Retina (tissue), 1 donor: ENCODE results near the gene CRLF2.
"Not testable (repeated sequence)": the region's sequence is repeated elsewhere in the genome, so short reads cannot be mapped to it uniquely, and the experiment has no call there.

Experiments used
- DNase-seq: peaks from one replicate; pipeline ENCODE4 v3.0.0-alpha.2; 2016

Gene CRLF2

DNA sequence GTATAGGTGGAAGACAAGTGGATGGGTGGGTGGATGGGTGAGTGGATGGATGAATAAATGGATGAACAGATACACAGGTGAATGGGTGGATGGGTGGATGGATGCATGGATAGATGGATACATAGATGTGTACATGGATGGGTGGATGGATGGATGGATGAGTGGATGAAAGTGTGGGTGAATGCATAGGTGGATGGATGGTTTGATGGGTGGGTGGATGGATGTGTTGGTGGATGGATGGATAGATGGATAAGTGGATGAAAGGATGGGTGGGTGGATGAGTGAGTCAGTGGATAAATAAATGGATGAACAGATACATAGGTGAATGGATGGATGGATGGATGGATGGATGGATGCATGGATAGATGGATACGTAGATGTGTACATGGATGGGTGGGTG lies 1.6 kb downstream of the CRLF2 start:
- no peak for DNase-seq

DNA sequence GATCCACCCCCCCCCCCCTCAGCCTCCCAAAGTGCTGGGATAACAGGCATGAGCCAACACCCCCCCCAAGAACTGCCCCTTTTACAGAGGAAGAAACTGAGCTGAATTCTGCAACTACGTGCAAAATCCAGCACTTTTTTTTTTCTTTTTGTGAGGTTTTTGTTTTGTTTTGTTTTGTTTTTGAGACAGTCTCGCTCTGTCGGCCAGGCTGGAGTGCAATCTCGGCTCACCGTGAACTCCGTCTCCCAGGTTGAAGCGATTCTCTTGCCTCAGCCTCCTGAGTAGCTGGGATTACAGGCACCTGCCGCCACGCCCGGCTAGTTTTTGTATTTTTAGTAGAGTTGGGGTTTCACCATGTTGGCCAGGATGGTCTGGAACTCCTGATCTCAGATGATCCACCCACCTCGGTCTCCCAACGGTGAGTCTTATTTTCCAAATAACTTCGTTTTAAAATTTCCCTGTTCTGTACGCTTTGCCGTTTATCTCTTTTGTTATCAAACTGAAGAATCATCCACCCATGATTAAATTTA lies 4.9 kb downstream of the CRLF2 start:
- DNase-seq: no peak

GRCh38 chrX:1205681-1206611 lies 6.5 kb downstream of the CRLF2 start:
- peak; percentile 88 for DNase-seq

GRCh38 chrX:1202251-1202650 lies 10.2 kb downstream of the CRLF2 start:
- DNase-seq: no peak

GRCh38 chrX:1196436-1196835 lies 16.0 kb downstream of the CRLF2 start:
- no peak for DNase-seq

DNA sequence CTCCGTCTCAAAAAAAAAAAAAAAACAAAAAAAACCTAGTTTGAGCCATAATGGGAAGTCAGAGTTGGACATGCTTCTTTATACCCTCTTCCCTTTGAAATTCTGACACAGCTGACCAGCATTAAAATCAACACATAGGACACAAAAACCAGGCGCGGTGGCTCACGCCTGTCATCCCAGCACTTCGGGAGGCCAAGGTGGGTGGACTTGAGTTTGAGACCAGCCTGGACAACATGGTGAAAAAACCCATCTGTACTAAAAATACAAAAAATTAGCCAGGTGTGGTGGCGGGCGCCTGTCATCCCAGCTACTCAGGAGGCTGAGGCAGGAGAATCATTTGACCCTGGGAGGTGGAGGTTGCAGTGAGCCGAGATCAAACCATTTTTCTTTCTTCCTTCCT lies 20.3 kb downstream of the CRLF2 start:
- not testable (repeated sequence) for DNase-seq

- no peak for DNase-seq
Observed at GRCh38 chrX:1190596-1191145, 21.8 kb downstream of the CRLF2 start.

- DNase-seq: no peak
Observed at GRCh38 chrX:1185561-1185960, 26.9 kb downstream of the CRLF2 start.

DNA sequence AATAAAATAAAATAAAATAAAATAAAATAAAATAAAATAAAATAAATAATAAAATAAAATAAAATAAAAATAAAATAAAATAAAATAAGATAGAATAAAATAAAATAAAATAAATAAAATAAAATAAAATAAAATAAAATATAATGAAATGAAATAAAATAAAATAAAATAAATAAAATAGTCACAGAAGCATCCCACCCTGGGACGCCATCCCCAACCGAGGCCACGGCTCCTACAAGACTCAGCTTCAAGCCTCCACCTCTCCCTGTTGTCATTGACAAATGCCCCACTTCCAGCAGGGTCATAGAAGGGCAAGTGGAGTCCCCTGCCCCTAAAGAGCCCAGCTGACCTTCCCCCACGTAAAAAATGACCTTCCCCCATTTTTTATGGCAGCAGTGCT lies 30.2 kb downstream of the CRLF2 start:
- DNase-seq: no peak

- DNase-seq: not testable (repeated sequence)
Observed at GRCh38 chrX:1181661-1182060, 30.8 kb downstream of the CRLF2 start.

- DNase-seq: no peak
Observed at GRCh38 chrX:1181170-1181569, 31.3 kb downstream of the CRLF2 start.

GRCh38 chrX:1178580-1179057 lies 33.8 kb downstream of the CRLF2 start:
- peak; percentile 57 for DNase-seq

GRCh38 chrX:1176531-1177320 lies 35.7 kb downstream of the CRLF2 start:
- DNase-seq: peak; percentile 36

DNA sequence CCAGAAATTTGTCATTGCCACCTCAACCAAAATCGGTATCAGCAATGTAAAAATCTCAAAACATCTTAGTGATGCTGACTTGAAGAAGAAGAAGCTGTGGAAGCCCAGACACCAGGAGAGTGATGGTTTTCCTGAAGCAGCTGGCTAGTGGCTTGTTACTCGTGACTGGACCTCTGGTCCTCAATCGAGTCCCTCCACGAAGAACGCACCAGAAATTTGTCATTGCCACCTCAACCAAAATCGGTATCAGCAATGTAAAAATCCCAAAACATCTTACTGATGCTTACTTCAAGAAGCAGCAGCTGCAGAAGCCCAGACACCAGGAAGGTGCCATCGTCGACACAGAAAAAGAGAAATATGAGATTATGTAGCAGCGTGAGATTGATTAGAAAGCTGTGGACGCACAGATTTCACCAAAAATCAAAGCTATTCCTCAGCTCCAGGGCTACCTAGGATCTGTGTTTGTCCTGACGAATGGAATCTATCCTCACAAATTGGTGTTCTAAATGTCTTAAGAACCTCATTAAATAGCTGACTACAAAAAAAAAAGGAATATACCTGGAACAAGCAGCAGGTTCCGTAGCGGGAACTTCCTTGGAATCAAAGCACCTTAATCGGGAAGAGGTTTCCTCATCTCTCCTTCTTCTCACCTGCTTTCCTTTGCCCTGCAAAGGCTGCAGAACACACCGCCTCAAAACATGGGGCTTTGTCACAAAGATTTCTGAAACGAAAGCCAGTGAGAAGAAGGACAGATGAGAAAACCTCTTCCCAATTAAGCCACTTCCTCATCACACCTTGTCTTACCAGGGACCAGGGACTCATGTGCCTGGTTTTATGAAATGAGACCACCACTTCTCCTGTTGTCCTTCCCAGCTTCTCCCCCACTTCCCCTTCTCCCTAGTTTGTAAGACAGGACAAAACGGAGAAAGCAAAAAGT lies 37.6 kb downstream of the CRLF2 start:
- not testable (repeated sequence) for DNase-seq

DNA sequence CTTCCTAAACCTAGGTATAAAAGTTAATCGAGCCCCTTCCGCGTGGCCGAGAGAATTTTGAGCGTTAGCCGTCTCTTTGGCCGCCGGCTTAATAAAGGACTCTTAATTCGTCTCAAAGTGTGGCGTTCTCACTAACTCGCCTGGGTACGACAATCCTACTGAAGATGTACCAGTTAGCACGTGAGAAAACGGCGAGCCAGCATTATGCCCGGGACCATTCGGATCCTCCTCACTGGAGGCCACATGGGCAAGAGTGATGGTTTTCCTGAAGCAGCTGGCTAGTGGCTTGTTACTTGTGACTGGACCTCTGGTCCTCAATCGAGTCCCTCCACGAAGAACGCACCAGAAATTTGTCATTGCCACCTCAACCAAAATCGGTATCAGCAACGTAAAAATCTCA lies 39.0 kb downstream of the CRLF2 start:
- not testable (repeated sequence) for DNase-seq

GRCh38 chrX:1172496-1172895 lies 40.0 kb downstream of the CRLF2 start:
- DNase-seq: no peak

DNA sequence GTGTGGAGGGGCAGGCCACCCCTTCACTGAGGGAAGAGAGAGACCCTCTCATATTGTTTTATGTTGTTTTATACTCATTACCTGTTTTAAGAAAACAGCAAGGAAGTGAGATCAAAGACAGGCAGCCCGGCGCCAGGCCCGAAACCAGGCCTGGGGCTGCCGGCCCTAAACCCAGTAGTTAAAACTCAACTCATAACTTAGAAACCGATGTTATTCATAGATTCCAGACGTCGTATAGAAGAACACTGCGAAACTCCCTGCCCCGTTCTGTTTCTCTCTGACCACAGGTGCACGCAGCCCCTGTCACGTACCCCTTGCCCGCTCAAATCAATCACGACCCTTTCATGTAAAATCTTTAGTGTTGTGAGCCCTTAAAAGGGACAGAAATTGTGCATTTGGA lies 40.5 kb downstream of the CRLF2 start:
- not testable (repeated sequence) for DNase-seq

DNA sequence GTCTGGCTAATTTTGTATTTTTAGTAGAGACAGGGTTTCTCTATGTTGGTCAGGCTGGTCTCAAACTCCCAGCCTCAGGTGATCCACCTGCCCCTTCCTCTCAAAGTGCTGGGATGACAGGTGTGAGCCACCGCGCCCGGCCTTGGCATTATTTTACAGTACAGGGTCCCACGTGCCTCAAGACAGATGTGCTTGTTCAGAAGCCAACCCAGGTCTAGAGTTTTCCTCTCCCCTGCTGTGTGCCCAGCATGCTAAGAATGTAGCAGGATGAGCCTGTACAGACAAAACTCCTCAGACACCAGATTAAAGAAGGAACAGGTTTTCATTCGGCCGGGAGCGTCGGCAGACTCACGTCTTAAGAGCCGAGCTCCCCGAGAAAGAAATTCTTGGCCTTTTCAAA lies 42.2 kb downstream of the CRLF2 start:
- DNase-seq: no peak

- no peak for DNase-seq
Observed at GRCh38 chrX:1169189-1169588, 43.3 kb downstream of the CRLF2 start.

DNA sequence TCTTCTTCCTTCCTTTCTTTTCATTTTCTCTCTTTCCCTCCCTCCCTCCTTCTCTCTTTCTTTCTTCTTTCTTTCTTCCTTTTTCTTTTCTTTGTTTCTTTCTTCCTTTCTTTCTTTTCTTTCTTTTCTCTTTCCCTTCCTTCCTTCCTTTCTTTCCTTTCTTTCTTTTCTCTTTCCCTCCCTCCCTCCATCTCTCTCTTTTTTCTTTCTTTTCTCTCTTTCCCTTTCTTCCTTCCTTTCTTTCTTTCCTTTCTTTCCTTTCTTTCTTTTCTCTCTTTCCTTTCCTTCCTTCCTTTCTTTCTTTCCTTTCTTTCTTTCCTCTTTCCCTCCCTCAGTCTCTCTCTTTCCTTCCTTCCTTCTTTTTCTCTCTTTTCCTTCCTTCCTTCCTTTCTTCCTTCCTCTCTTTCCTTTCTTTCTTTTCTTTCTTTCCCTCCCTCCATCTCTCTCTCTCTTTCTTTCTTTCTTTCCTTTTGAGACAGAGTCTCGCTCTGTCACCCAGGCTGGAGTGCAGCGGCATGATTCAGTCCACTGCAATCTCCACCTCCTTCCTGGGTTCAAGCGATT lies 44.4 kb downstream of the CRLF2 start:
- DNase-seq: no peak

GRCh38 chrX:1167466-1167865 lies 45.0 kb downstream of the CRLF2 start:
- DNase-seq: no peak
